Caco-2 (cell line): Measurements from ENCODE around the gene HOXC10. TPM values are rescaled to one million over a fixed set of nuclear protein-coding genes. Genes with fewer than 3 reads are reported as not detected.

ENCODE experiments used
- BruUV-seq: library from RNA; stranded (reverse); fragments of 400-500 nt; replicated peaks from 2 replicates; lab custom pipeline; 2021; lab: Mats Ljungman, UMichigan
- CTCF ChIA-PET: fragments of 300-600 bp; sonication (Branson Sonifier 250); formaldehyde crosslinking; loops from one replicate; lab custom pipeline; 2022; ENCODE audit warnings: antibody characterized with exemption; lab: Charles Lee
- POLR2A ChIA-PET: fragments of 300-600 bp; sonication (Branson Sonifier 250); formaldehyde crosslinking; loops from one replicate; lab custom pipeline; 2022; ENCODE audit warnings: antibody characterized with exemption; lab: Charles Lee
- DNase-seq, 2 experiments: peaks; one replicate each; pipeline versions ENCODE4 v3.0.0 to v3.0.0-alpha.2; 2020 to 2022
- H3K27me3 ChIP-seq: replicated peaks from 2 replicates; pipeline ENCODE4 v1.6.0; 2011; ENCODE audit warnings: low read length; ENCODE audit not compliant: control insufficient read depth, insufficient read depth
- H3K36me3 ChIP-seq: 2 replicates; pipeline ENCODE4 v1.5.1; 2011; ENCODE audit warnings: low read length; ENCODE audit not compliant: control insufficient read depth, insufficient read depth
- H3K4me1 ChIP-seq: fragments of 250-450 bp; sonication (Bioruptor Pico); 2 replicates; pipeline ENCODE4 v1.5.1; 2020; ENCODE audit warnings: mild to moderate bottlenecking
- H3K4me3 ChIP-seq: 2 replicates; pipeline ENCODE4 v1.5.1; 2011; ENCODE audit warnings: low read depth, mild to moderate bottlenecking, control low read depth, low read length
- H3K9me3 ChIP-seq: fragments of 250-450 bp; sonication (Bioruptor Pico); 2 replicates; pipeline ENCODE4 v1.5.1; 2020; ENCODE audit warnings: mild to moderate bottlenecking, moderate library complexity
- H3K27ac Mint-ChIP-seq: one replicate; pipeline ENCODE4 v1.8.0; 2022; ENCODE audit warnings: mixed read lengths; ENCODE audit not compliant: unreplicated experiment
- H3K27me3 Mint-ChIP-seq: one replicate; pipeline ENCODE4 v1.8.0; 2022; ENCODE audit warnings: mixed read lengths; ENCODE audit not compliant: insufficient read depth, unreplicated experiment
- H3K36me3 Mint-ChIP-seq: one replicate; pipeline ENCODE4 v1.8.0; 2022; ENCODE audit warnings: mild to moderate bottlenecking, mixed read lengths; ENCODE audit not compliant: insufficient read depth, unreplicated experiment
- H3K4me1 Mint-ChIP-seq: one replicate; pipeline ENCODE4 v1.8.0; 2022; ENCODE audit warnings: low read depth, mixed read lengths; ENCODE audit not compliant: unreplicated experiment
- H3K4me3 Mint-ChIP-seq: one replicate; pipeline ENCODE4 v1.8.0; 2022; ENCODE audit warnings: mild to moderate bottlenecking, moderate library complexity, mixed read lengths; ENCODE audit not compliant: unreplicated experiment
- H3K9me3 Mint-ChIP-seq: one replicate; pipeline ENCODE4 v1.8.0; 2022; ENCODE audit warnings: mixed read lengths; ENCODE audit not compliant: unreplicated experiment
- intact Hi-C: fragments of 100-400 bp; cut with micrococcal nuclease; formaldehyde crosslinking; loops from one replicate; pipeline ENCODE4 v1.10.0; 2022; ENCODE audit not compliant: unreplicated experiment
- total RNA-seq: library from RNA; stranded (reverse); gene quantifications from 2 replicates; pipeline ENCODE4 v1.2.3, GENCODE V29; 2022
- TF ChIP-seq, protein P1 (sequence below), 2 experiments: fragments of 200-600 bp in 1 of 2; IDR thresholded peaks; 1 replicate in 1 of 2; 2 replicates in 1 of 2; pipeline versions ENCODE4 v1.5.1 to v1.8.0; 2011 to 2022; ENCODE audit warnings: antibody characterized with exemption in 1 of 2, control low read depth in 1 of 2, inconsistent platforms in 1 of 2, low read depth in 1 of 2, low read length in 1 of 2, mild to moderate bottlenecking in 1 of 2, moderate library complexity in 1 of 2; ENCODE audit not compliant: insufficient read depth in 1 of 2, severe bottlenecking in 1 of 2, unreplicated experiment in 1 of 2

The HOXC10 gene
- total RNA-seq, 1 experiment from 2014 or later, result 4.0 TPM

DNA sequence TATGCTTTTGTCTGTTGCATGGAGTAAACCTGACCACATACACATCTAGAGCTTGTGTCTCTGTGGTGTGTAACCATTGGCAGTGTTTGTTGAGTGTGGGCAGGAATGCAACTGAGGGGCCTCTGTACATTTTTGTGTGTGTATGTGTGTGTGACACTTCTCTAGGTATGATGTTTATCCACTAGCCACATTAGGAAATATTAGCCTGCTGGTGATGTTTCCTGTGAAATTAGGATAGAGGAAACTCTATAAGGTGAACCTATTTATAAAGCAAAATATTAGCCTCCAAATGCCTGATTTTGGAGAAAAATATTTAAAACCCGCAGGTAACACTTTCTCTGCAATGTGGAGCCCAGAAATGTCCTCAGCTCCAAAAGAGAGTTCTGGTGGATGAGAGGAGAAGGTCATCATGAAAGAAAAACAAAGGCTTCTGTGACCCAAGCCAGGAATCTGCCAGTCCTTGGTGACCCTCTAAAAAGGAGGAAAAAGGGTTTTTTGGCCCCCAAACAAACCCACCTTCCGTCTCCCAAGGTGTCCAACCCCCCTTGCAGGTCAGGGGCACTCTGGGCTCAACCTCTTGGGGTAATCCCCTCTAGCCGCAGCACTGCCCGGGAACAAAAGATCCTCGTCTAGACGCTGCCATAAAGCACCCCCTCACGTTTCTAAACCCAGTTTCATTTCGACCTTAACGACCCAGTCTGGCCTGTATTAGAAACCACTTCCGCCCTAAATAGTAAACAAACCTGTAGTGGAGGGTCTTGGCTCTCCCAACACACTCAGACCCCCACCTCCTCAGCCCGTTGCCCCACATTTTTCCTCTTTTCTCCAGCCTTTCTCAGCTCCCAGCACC lies 7.1 kb upstream of the HOXC10 start:
- Mint-ChIP-seq H3K4me3 (peak overlapping the region; percentile 68), H3K36me3 (no peaks in the 10 kb centered on the region), H3K9me3 (no peaks in the 10 kb centered on the region), H3K4me1 (peaks cover 23% of the 10 kb centered on the region), H3K27ac (peak overlapping the region; percentile 90), H3K27me3 (no peaks in the 10 kb centered on the region)
- no peaks in the 10 kb centered on the region for H3K27me3 ChIP-seq
- TF ChIP-seq, protein P1, sequence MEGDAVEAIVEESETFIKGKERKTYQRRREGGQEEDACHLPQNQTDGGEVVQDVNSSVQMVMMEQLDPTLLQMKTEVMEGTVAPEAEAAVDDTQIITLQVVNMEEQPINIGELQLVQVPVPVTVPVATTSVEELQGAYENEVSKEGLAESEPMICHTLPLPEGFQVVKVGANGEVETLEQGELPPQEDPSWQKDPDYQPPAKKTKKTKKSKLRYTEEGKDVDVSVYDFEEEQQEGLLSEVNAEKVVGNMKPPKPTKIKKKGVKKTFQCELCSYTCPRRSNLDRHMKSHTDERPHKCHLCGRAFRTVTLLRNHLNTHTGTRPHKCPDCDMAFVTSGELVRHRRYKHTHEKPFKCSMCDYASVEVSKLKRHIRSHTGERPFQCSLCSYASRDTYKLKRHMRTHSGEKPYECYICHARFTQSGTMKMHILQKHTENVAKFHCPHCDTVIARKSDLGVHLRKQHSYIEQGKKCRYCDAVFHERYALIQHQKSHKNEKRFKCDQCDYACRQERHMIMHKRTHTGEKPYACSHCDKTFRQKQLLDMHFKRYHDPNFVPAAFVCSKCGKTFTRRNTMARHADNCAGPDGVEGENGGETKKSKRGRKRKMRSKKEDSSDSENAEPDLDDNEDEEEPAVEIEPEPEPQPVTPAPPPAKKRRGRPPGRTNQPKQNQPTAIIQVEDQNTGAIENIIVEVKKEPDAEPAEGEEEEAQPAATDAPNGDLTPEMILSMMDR (IDR thresholded peaks at IDR 0.05; ENCODE audit: insufficient read depth in 1 of 2, low read depth in 1 of 2, low read length in 1 of 2, severe bottlenecking in 1 of 2, unreplicated experiment in 1 of 2), result no peak
- DNase-seq, result peak in 1 of 2 experiments; percentile 53
- peaks cover 30% of the 10 kb centered on the region for H3K4me1 ChIP-seq
- intact Hi-C loops, result loop anchor here (2.0 to 5.0 kb wide), 3 partner anchors 23 to 39 kb away; partner anchors contain the start of genes HOXC12 and HOXC13
- H3K9me3 ChIP-seq, result no peaks in the 10 kb centered on the region
- peak overlapping the region; percentile 43 for H3K4me3 ChIP-seq
- ChIA-PET CTCF (interaction anchor here (0.6 to 1.7 kb wide), 5 partner anchors 10 to 347 kb away, joined by 3 to 8 read pairs (median 5); partner anchors contain the start of genes COPZ1 and HOXC8), POLR2A (interaction anchor here (0.5 to 2.2 kb wide), 2 partner anchors 38 to 1022 kb away, joined by 6 to 15 read pairs; no protein-coding TSS in a partner anchor)
- no peaks in the 10 kb centered on the region; the same call in 1 of the 2 replicates for H3K36me3 ChIP-seq
- BruUV-seq, result TSS peak; percentile 70

DNA sequence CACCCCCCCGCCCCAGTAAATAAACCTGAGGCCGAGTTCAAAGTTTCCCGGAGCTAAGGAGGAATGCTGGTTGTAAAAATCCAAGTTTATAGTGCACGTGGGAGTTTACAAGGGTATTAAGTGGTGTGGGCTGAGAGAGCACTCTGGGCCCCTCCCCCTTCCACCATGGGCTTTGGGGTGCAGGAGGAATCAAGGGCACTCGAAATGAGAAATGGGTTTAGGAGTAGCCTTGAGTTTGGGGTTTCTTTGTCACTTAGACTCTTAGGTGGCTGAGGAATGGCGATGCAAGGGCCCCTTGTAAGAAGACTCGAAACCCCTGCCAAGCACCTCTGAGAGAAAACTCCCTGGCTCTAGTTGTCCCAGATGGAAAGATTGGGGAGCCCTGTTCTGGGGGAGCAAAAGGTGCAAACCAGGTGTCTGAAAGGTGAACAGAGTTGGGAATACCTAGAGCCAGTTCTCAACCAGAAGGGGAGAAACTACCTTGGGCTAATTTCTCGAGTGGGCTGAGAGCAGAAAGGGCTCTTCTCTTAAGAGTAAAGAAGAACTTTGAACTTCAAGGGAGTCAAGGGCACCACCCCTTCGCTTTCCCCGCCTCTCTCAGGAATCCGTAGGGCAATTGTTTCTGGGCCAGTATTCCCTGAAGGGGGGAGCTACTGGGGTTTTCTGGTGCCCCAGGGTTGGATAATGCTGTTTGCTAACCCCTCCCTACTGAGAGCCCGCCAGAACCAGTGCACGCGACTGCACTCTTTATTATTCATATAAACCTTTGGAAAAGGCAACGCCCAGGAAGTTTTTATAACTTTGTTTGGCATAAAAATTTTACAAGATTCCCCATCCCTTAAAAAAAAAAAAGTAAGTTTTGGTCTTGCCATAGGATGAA lies 6.2 kb upstream of the HOXC10 start:
- intact Hi-C loops, result loop anchor here (2.0 to 5.0 kb wide), 3 partner anchors 24 to 40 kb away; partner anchors contain the start of genes HOXC12 and HOXC13
- no peaks in the 10 kb centered on the region for H3K9me3 Mint-ChIP-seq
- TF ChIP-seq, protein P1 (IDR thresholded peaks at IDR 0.05; ENCODE audit: insufficient read depth in 1 of 2, low read depth in 1 of 2, low read length in 1 of 2, severe bottlenecking in 1 of 2, unreplicated experiment in 1 of 2), result no peak
- peaks cover 35% of the 10 kb centered on the region for H3K4me1 ChIP-seq
- peak overlapping the region; percentile 90 for H3K27ac Mint-ChIP-seq
- no peaks in the 10 kb centered on the region for H3K36me3 Mint-ChIP-seq
- no peaks in the 10 kb centered on the region for H3K27me3 ChIP-seq
- BruUV-seq, result no TSS peak
- ChIA-PET POLR2A (interaction anchor here (0.5 to 2.2 kb wide), 6 partner anchors 25 to 1023 kb away, joined by 4 to 15 read pairs (median 6); partner anchors contain the start of gene HOXC12), CTCF (interaction anchor here (0.5 to 1.7 kb wide), 10 partner anchors 9 to 346 kb away, joined by 3 to 8 read pairs (median 4); partner anchors contain the start of genes COPZ1, HOXC13 and HOXC8)
- peak overlapping the region; percentile 68 for H3K4me3 Mint-ChIP-seq
- peaks cover 23% of the 10 kb centered on the region for H3K4me1 Mint-ChIP-seq
- no peaks in the 10 kb centered on the region; the same call in 1 of the 2 replicates for H3K36me3 ChIP-seq
- no peaks in the 10 kb centered on the region for H3K9me3 ChIP-seq
- no peaks in the 10 kb centered on the region for H3K27me3 Mint-ChIP-seq
- DNase-seq, result peak; percentile 85 to 89
- peak overlapping the region; percentile 43 for H3K4me3 ChIP-seq
